MM.1S (cell line): ENCODE results near the gene CD82.

ENCODE experiments used
- CTCF ChIP-seq: fragments of 300-600 bp; sonication (generic); IDR thresholded peaks from 2 replicates; pipeline ENCODE4 v1.5.1; 2016; ENCODE audit warnings: antibody characterized with exemption, low read length, mixed read lengths
- EZH2 ChIP-seq: fragments of 300-600 bp; sonication (generic); optimal IDR thresholded peaks from 2 replicates; pipeline ENCODE3; 2017; ENCODE audit warnings: low read depth, mild to moderate bottlenecking, antibody characterized with exemption, low read length, mixed read lengths
- EZH2phosphoT487 ChIP-seq: fragments of 300-600 bp; sonication (generic); IDR thresholded peaks from 2 replicates; pipeline ENCODE4 v1.6.1; 2018; ENCODE audit warnings: antibody characterized with exemption, low read length

GRCh38 chr11:44561964-44562734 lies 3.3 kb upstream of the CD82 start:
- no peak for TF ChIP-seq CTCF
- TF ChIP-seq EZH2phosphoT487: no peak
- no peak for TF ChIP-seq EZH2
